ENCODE data around the gene LRMDA.

LRMDA gene

GRCh38 chr10:76302961-76303630 lies 871.7 kb downstream of the LRMDA start:
- DNase-seq, result no peak

- DNase-seq, result peak; percentile 79
Observed at GRCh38 chr10:76303682-76304316, 872.4 kb downstream of the LRMDA start.

DNA sequence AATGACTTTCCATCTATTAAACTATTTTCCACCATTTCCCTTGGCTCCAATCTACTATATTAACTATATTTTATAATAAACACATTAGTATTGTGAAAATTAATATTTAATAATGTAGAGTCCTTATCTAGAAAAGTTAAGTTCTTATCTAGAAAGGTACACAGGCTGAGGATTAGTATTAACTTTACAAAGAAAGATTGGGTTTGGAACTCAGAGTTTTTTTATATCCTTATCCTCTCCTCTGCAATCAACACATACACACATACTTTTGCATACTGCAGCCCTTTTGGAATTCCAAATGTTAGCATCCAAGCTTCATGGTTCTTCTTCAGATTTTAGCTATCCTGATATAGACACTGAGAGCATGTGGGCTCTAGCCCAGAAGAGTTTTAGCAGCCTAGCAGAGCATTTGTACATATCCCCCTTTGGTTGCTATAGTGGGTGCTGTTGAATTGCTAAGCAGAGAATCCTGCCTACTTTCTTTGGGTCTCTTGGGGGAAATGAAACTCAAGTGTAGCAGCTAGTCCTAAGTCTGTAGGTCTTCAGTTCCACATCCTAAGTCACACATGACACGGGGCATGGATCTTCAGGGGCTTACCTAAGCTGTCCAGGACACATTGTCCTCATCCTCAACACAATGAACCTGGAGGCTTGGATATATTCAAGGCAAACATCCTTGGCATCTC lies 874.6 kb downstream of the LRMDA start:
- DNase-seq, result no peak

GRCh38 chr10:76306856-76307255 lies 875.4 kb downstream of the LRMDA start:
- no peak for DNase-seq

GRCh38 chr10:76309070-76309469 lies 877.6 kb downstream of the LRMDA start:
- DNase-seq, result no peak

GRCh38 chr10:76309741-76310587 lies 878.5 kb downstream of the LRMDA start:
- no peak for DNase-seq

- DNase-seq, result no peak
Observed at GRCh38 chr10:76310588-76311080, 879.2 kb downstream of the LRMDA start.

DNA sequence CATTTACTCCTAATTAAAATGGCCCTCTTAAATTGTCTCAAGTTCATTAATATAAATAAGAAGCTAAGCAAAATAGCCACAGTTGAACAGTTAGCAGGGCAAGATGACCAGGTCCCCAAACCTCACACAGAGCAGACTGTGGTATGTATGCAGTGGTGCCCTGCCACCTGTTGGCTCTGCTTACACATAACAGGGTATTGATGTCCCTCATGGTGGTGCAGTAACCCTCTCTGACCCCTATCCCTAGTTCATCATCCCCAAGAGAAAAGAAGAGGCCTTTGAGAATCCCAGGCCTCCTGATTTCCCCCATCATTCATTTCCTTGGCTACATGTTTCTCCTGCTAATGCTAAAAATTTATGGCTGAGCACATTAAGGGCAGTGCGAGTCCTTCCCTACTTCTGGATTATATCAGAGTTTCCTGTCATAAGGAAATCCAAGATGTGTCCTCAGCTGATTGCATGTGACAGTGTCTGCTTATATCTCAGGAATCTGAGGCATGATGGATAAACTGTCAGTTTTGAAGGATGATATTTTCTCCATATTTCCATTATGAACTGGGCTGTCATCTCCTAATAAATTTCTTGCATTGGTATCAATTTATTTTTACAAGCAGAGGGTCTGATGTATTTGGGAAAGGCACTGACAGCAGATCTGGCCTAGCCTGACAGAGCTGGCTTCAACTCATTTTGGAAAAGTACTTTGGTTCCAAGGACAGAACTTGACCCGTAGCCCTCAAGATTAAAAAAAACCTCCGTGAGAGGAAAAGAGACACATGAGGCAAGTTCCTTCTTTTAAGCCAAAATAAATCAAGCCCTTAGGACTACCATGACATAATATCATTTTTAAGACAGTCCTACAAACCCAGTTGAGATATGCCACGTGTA lies 880.6 kb downstream of the LRMDA start:
- peak; percentile 40 for DNase-seq

DNA sequence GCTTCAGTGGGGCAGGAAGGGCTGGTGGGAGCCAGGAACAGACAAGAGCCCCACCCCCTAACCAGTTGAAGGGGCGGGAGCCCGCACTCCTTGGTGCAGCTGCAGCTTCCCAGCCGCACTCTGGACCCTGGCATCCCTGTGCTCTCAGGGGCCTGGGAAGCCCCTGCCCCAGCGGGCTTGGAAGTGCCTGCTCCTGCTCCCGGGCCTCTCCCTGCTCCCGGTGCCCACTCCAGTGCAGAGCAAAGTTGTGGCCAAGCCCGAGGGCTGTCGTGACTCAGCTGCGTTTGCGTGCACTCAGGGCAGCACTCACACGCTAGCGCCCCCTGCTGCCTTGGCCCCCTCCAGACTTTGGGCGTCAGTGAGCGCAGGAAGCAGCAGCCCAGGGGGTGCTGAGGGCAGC lies 883.8 kb downstream of the LRMDA start:
- DNase-seq, result no peak

DNA sequence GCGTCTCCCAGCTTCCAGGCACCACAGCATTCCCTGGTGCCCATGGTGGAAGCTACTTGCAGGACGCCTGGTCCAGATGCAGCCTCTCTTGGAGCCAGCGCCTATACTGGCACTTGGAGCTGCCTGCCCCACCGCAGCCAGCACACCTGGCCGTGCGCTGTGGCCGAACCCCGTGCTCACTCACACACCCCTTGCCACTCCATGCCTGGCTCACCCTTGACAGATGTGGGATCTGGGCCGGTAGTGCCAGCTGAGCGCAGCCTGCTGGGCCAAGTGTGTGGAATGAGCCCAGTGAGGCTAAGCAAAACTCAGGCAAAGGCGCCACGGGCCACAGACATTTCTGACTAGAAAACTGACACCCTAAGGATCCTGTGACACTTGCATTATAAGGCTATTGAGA lies 884.8 kb downstream of the LRMDA start:
- no peak for DNase-seq

DNA sequence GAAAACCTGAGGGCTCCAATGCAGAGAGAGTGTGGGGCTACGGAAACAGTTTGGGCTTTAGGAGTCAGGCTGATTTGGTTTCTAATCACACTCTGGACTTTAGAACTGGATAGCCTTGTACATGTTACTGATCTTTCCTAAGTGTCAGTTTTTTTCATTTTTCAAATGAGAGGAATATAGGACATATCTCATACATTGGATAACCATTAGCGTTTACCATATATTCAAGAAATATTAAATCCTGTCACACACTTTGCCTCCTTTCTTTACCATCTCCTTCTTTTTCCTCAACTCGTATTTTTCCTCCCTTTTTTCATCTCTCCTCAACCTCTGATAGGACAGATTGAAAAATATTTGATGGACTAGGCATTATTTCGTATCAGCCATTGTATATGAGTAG lies 885.7 kb downstream of the LRMDA start:
- DNase-seq, result no peak

GRCh38 chr10:76318211-76318610 lies 886.8 kb downstream of the LRMDA start:
- no peak for DNase-seq

- peak; percentile 47 for DNase-seq
Observed at GRCh38 chr10:76319661-76320060, 888.2 kb downstream of the LRMDA start.

GRCh38 chr10:76324283-76324682 lies 892.9 kb downstream of the LRMDA start:
- DNase-seq, result no peak

- no peak for DNase-seq
Observed at GRCh38 chr10:76327441-76327840, 896.0 kb downstream of the LRMDA start.

DNA sequence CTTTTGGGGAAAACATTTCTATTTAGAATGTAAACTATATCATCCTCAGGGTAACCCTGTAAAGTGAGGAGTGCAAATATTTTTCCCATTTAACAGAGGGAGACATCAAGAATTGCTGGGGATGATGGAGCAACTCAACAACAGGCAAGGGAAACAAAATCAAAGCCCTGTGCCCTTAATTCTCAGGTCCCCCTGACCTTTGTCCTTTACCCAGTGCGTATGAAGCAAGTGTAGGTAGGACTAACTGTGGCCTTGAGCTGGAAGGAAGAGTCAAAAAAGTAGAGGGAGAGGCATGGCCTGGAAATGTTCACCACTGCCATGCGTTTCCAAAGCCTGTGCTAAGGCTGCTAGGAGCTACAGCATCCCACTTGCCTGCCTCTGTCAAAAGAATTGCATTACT lies 896.9 kb downstream of the LRMDA start:
- DNase-seq, result no peak

- DNase-seq, result no peak
Observed at GRCh38 chr10:76329891-76330575, 898.6 kb downstream of the LRMDA start.

DNA sequence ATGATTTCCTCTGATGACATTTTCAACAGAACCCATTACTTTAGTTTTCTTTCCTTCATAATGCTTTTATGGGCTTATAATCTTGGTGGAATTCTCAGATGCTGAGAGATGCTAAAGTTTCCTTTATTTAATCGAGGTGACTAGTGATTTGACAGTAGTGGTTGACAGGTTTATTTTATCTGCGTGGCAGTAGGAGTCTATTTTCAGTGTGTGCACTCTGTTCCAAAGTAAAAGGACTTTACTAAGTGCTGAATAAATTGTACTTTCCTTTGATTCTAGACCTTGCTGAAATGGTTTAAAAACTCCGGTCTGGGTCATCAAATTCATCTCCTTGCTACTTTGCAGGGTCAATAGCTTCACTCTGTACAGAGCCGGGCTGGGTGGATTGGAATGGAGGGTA lies 900.3 kb downstream of the LRMDA start:
- DNase-seq, result no peak

- DNase-seq, result no peak
Observed at GRCh38 chr10:76333326-76333725, 901.9 kb downstream of the LRMDA start.

DNA sequence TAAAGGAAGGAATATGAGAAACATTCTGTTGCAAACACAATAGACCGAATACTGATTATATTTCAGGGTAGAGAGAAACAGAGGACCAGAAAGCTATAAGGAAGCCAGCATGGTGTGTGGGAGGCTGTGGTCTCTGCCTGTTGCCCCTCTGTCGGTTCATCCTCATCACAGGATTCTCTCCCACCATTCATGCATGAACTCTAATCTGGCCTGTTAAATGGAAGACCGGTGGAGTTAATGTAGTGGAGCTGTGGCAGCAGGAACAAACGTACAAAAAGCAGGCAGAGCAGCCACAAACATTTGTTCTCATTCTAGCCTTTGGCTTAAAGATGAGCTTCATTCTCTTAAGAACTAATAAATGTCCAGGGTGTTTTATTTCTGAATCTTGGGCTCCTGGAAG lies 902.4 kb downstream of the LRMDA start:
- DNase-seq, result no peak

- DNase-seq, result peak; percentile 67
Observed at GRCh38 chr10:76334255-76334654, 902.8 kb downstream of the LRMDA start.
